ENCODE measurements around the gene FREY1. TPM values are rescaled to one million over a fixed set of nuclear protein-coding genes. Genes with fewer than 3 reads are reported as not detected.

The FREY1 gene
- total RNA-seq, 4 donors from 2014 or later: 1.6 TPM; not detected in 3

- Histone ChIP-seq H3K27me3 (no peaks in the 10 kb centered on the region), H3K4me1 (no peaks in the 10 kb centered on the region), H3K36me3 (no peaks in the 10 kb centered on the region), H3K27ac (no peak overlapping the region), H3K9me3 (no peaks in the 10 kb centered on the region), H3K4me3 (no peak overlapping the region)
- intact Hi-C loops (cut with DNase I; ENCODE audit: low total_unique reads): no loop called here
- TF ChIP-seq, protein P1, sequence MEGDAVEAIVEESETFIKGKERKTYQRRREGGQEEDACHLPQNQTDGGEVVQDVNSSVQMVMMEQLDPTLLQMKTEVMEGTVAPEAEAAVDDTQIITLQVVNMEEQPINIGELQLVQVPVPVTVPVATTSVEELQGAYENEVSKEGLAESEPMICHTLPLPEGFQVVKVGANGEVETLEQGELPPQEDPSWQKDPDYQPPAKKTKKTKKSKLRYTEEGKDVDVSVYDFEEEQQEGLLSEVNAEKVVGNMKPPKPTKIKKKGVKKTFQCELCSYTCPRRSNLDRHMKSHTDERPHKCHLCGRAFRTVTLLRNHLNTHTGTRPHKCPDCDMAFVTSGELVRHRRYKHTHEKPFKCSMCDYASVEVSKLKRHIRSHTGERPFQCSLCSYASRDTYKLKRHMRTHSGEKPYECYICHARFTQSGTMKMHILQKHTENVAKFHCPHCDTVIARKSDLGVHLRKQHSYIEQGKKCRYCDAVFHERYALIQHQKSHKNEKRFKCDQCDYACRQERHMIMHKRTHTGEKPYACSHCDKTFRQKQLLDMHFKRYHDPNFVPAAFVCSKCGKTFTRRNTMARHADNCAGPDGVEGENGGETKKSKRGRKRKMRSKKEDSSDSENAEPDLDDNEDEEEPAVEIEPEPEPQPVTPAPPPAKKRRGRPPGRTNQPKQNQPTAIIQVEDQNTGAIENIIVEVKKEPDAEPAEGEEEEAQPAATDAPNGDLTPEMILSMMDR (IDR thresholded peaks at IDR 0.05): no peak
- TF ChIP-seq POLR2A (IDR thresholded peaks at IDR 0.05): no peak
- DNase-seq: no peak
These were observed 21.6 kb upstream of the FREY1 start for GRCh38 chr11:45928535-45929215.

DNA sequence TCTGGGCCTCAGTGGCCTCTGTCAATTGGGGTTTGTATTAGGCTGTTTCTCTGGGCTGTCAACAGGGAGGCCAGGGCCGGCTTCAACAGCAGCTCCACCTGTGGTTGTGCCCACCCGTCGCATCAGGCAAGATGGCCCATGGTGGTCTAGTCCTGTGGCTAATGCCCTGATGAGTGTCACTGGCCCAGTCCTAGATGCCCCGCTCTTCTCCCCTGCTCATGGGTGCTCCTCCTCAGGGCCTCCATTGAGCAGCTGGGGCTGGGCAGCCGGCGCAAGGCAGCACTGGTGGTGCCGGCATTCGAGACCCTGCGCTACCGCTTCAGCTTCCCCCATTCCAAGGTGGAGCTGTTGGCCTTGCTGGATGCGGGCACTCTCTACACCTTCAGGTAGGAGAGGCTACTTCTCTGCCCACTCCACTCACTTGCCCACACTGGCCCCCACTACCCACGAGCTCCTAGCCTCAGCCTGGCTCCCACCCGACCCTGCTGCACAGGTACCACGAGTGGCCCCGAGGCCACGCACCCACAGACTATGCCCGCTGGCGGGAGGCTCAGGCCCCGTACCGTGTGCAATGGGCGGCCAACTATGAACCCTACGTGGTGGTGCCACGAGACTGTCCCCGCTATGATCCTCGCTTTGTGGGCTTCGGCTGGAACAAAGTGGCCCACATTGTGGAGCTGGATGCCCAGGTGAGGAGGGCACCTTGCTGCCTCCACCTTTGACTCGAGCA is 20.8 kb upstream of the FREY1 start:
- H3K27me3 ChIP-seq: peaks cover 0 to 2% of the 10 kb centered on the region in 2 donors
- no peaks in the 10 kb centered on the region for H3K9me3 ChIP-seq
- DNase-seq: no peak
- intact Hi-C loops (cut with DNase I; ENCODE audit: low total_unique reads): no loop called here
- H3K4me1 ChIP-seq: peaks cover 0 to 6% of the 10 kb centered on the region in 2 donors
- TF ChIP-seq POLR2A (IDR thresholded peaks at IDR 0.05): no peak
- TF ChIP-seq, protein P1 (IDR thresholded peaks at IDR 0.05): no peak
- H3K4me3 ChIP-seq: no peak overlapping the region
- H3K27ac ChIP-seq: no peak overlapping the region
- no peaks in the 10 kb centered on the region for H3K36me3 ChIP-seq

DNA sequence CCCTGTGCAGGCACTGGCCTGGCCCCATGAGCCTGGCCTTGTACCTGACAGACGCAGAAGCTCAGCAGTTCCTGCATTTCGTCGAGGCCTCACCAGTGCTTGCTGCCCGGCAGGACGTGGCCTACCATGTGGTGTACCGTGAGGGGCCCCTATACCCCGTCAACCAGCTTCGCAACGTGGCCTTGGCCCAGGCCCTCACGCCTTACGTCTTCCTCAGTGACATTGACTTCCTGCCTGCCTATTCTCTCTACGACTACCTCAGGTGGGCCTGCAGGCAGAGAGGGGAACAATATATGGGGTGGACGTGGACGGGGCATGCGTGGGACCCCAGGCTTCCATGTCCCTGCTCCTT is 20.2 kb upstream of the FREY1 start:
- no peak for DNase-seq

GRCh38 chr11:45926536-45927331 is 19.7 kb upstream of the FREY1 start:
- no peak for TF ChIP-seq POLR2A (IDR thresholded peaks at IDR 0.05)
- TF ChIP-seq, protein P1 (IDR thresholded peaks at IDR 0.05): no peak
- Histone ChIP-seq H3K4me3 (no peak overlapping the region), H3K27me3 (peaks cover 0 to 12% of the 10 kb centered on the region in 2 donors), H3K27ac (no peak overlapping the region), H3K36me3 (no peaks in the 10 kb centered on the region), H3K9me3 (no peaks in the 10 kb centered on the region), H3K4me1 (peaks cover 0 to 16% of the 10 kb centered on the region in 2 donors)
- peak in 1 of 2 donors; percentile 11 for DNase-seq
- intact Hi-C loops (cut with DNase I; ENCODE audit: low total_unique reads): no loop called here

More for the DNA sequence above, 20.2 kb upstream of the FREY1 start:
- Histone ChIP-seq H3K27me3 (peaks cover 0 to 8% of the 10 kb centered on the region in 2 donors), H3K27ac (no peak overlapping the region), H3K4me1 (peaks cover 0 to 11% of the 10 kb centered on the region in 2 donors), H3K4me3 (no peak overlapping the region), H3K36me3 (no peaks in the 10 kb centered on the region), H3K9me3 (no peaks in the 10 kb centered on the region)
- no peak for TF ChIP-seq POLR2A (IDR thresholded peaks at IDR 0.05)
- TF ChIP-seq, protein P1 (IDR thresholded peaks at IDR 0.05): no peak
- intact Hi-C loops (cut with DNase I; ENCODE audit: low total_unique reads): no loop called here
